KOPT-K1 (cell line): ENCODE results near the gene UNC13B.

Experiments used
- H3K27ac ChIP-seq: fragments of 200-600 bp; sonication (generic); 2 replicates; pipeline ENCODE4 v1.5.1; 2016; ENCODE audit warnings: antibody characterized with exemption, mild to moderate bottlenecking, low read depth, low read length; ENCODE audit not compliant: poor library complexity, severe bottlenecking
- H3K36me3 ChIP-seq: fragments of 200-600 bp; sonication (generic); 2 replicates; pipeline ENCODE4 v1.5.1; 2017; ENCODE audit warnings: antibody characterized with exemption, mild to moderate bottlenecking, low read length, moderate library complexity; ENCODE audit not compliant: insufficient read depth
- H3K9me3 ChIP-seq: fragments of 200-600 bp; sonication (generic); 2 replicates; pipeline ENCODE4 v1.5.1; 2017; ENCODE audit warnings: antibody characterized with exemption, low read length, mild to moderate bottlenecking; ENCODE audit not compliant: insufficient read depth, poor library complexity, severe bottlenecking

The UNC13B gene

GRCh38 chr9:35370241-35370640 is 208.4 kb downstream of the UNC13B start:
- no peaks in the 10 kb centered on the region for H3K9me3 ChIP-seq
- H3K27ac ChIP-seq, result no peak overlapping the region
- H3K36me3 ChIP-seq, result no peaks in the 10 kb centered on the region

DNA sequence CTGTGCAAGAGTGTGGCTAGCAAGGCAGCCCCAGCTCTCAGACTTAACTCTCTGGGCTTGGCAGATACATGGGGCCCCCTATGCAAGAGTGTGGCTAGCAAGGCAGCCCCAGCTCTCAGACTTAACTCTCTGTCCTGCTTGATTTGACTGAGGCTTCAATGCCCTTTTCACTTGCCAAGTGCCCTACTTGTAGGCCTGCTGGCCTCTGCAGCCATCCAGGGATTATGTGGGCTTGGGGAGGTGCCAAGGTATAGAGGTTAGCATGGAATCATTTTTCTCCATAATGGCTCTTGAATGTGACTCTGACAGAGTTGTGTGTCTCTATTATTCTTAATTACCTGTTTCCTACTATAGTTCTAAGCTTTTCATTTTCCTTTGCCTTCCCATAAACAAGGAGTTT is 212.6 kb downstream of the UNC13B start:
- H3K27ac ChIP-seq, result no peak overlapping the region
- H3K36me3 ChIP-seq, result no peaks in the 10 kb centered on the region
- no peaks in the 10 kb centered on the region for H3K9me3 ChIP-seq

- Histone ChIP-seq H3K27ac (no peak overlapping the region), H3K9me3 (no peaks in the 10 kb centered on the region), H3K36me3 (no peaks in the 10 kb centered on the region)
Observed at GRCh38 chr9:35374910-35375309, 213.1 kb downstream of the UNC13B start.

GRCh38 chr9:35380039-35380438 is 218.2 kb downstream of the UNC13B start:
- Histone ChIP-seq H3K27ac (no peak overlapping the region), H3K36me3 (no peaks in the 10 kb centered on the region), H3K9me3 (no peaks in the 10 kb centered on the region)

GRCh38 chr9:35380619-35381018 is 218.8 kb downstream of the UNC13B start:
- H3K36me3 ChIP-seq, result no peaks in the 10 kb centered on the region
- no peak overlapping the region for H3K27ac ChIP-seq
- H3K9me3 ChIP-seq, result no peaks in the 10 kb centered on the region

DNA sequence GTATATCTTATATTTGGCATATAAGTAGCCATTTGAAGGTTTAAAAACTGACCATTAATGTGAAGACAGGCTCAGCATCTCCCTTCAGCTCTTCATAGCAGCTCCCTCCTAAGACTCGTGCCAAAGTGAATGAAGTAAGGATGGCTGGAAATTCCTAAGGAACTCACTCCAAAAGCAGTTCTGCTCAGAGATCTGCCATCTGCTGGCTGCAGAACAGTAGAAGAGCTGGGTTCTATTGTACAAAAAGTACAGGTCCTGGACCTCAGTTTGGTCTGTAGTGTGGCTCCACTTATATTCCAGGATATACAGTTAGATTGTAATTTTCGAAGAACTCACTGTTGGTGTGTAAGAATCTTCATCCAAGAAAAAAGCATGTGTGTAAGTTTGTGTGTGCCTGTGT is 223.2 kb downstream of the UNC13B start:
- Histone ChIP-seq H3K9me3 (no peaks in the 10 kb centered on the region), H3K36me3 (no peaks in the 10 kb centered on the region), H3K27ac (no peak overlapping the region)

DNA sequence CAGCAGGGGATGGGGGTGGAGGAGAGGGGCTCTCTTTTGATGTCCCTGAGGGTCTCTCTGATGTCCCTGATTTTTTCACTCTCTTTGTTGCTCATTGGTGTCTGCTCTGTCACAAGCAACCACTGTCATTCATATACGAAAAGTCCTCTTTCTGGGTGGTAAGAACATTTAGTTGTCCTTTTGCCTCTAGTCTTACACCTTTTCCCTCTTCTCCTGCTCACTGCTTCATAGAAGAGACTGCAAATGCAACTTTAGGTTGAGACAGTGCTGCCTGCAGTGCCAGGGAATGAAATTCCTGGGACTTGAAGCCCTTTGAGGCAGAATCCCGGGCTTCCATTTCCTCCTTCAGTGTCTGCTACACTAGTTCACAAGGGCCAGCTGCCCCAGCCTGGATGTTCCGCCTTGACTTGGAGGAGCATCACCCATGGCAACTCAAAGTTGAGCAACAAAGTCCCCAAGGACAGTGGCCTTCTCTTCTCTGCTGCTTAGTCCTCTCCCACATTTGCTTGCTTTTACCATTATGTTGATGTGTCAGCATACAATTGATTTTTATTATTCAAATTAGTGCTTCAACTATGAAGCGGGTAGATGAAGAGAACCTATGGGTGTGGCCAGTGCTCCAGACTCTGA is 233.4 kb downstream of the UNC13B start:
- Histone ChIP-seq H3K27ac (no peak overlapping the region), H3K36me3 (no peaks in the 10 kb centered on the region)

DNA sequence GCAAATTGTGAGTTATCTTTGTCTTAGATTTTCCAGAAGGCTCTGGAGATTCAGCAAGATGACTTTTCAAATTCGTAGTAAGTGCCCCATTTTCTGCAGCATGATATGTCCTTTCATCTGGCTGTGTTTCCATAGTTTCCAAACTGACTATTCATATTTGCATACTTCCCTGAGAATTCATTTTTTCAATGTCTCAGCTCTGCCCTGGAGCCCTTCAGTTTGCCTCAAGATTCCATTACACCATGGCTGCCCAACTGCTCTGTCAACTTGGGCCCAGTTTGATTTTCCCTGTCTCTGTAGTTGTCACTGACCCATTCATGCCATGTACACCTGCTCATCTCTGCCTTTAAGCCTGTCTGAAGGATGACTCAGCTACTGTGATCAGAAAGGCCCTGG is 233.9 kb downstream of the UNC13B start:
- Histone ChIP-seq H3K36me3 (no peaks in the 10 kb centered on the region), H3K27ac (no peak overlapping the region), H3K9me3 (no peaks in the 10 kb centered on the region)

More for the DNA sequence above, 233.4 kb downstream of the UNC13B start:
- H3K9me3 ChIP-seq, result no peaks in the 10 kb centered on the region

DNA sequence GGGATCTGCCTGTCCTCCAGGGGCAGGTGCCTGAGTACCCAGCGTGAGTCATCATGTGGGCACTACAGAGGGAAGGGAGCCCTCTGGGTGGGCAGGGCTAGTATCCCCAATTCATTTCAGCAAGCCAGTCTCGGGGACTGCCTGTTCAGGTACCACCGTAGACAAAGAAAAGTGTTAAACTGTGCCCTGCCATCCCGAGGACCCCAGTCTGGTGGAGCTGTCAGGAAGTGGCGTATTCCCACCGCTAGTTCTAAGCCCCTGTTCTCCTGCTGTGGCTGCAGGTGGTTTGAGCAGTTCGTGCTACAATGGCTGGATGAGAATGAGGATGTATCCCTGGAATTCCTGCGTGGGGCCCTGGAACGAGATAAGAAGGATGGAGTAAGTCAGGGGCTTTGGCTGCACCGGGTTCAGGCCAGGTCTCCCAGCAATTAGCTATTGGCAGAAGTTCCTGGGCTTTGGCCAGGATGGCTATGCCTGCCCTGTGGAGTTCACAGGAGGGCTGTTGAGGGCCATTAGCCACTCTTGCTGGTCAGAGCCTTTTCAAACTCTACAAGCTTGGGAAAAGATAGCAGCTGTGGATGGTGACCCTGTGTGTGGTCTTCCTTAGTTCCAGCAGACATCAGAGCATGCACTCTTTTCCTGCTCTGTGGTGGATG is 234.9 kb downstream of the UNC13B start:
- H3K9me3 ChIP-seq, result no peaks in the 10 kb centered on the region
- H3K36me3 ChIP-seq, result no peaks in the 10 kb centered on the region
- H3K27ac ChIP-seq, result no peak overlapping the region

- H3K9me3 ChIP-seq, result no peaks in the 10 kb centered on the region
- H3K36me3 ChIP-seq, result no peaks in the 10 kb centered on the region
- H3K27ac ChIP-seq, result no peak overlapping the region
Observed at GRCh38 chr9:35397216-35397698, 235.4 kb downstream of the UNC13B start.

- Histone ChIP-seq H3K9me3 (no peaks in the 10 kb centered on the region), H3K36me3 (no peaks in the 10 kb centered on the region), H3K27ac (no peak overlapping the region)
Observed at GRCh38 chr9:35397923-35398322, 236.1 kb downstream of the UNC13B start.

DNA sequence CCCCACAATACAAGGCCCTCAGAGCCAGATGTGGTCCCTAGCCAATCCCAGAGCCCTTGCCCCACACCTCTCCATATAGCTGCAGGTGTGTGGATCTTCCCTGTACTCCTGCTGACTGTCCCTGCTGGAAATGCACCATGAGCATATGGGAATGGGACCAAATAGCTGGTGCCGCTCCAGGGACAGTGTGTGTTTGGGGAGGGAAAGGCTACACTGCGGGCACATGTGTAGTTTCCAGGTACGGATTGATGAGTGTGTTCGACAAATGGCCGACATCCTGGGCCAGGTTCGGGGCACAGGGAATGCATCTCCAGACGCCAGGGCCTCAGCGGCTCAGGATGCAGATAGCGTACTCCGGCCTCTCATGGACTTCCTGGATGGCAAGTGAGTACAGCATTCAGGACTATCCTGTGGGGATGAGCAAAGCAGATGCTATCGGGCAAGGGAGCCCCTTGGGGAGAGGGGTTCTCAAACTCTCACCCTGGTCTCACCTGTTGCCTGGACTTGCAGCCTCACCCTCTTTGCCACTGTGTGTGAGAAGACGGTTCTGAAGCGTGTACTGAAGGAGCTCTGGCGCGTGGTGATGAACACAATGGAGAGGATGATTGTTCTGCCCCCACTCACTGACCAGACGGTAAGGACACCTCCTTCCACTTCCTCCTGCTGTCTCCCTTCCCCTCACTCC is 237.0 kb downstream of the UNC13B start:
- no peaks in the 10 kb centered on the region for H3K9me3 ChIP-seq
- no peak overlapping the region for H3K27ac ChIP-seq
- H3K36me3 ChIP-seq, result no peaks in the 10 kb centered on the region

GRCh38 chr9:35404865-35405264 is 243.1 kb downstream of the UNC13B start:
- Histone ChIP-seq H3K36me3 (no peaks in the 10 kb centered on the region), H3K27ac (no peak overlapping the region), H3K9me3 (no peaks in the 10 kb centered on the region)

DNA sequence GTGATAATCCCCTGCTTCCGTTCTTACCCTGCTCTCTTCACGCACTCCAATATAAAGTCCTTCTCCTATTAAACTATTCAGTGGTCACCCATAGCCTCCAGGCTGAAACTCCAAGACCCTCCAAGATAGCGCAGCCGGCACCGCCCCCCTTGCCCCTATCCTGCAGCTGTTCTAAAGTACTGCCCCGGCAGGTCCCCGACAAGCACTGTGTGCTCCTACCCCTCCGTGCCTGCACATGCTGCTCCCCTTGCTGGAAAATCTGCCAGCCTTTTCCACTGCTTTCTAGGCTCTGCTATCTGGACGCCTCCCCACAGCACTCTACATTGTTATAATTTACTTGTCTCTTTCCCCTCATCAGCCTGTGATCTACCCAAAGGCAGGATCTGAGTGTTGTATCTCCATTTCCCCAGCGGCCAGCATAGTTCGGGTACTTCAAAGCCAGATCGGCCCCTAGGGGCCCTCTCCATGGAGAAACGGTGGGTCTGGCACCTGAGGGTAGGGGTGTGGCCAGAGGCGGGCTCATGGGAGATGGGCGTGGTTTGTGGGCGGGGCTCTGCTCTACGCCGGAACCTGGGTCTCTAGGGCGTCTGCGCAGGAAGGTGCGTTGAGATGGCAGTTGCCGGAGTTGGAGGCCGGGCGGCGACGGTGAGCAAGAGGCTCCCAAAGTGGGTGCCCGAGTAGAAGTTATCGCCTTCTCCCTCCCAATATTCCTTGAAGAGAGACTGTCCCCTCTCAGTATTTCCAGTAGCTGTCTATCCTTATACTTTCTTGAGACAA is 244.6 kb downstream of the UNC13B start:
- Histone ChIP-seq H3K36me3 (no peaks in the 10 kb centered on the region), H3K9me3 (no peaks in the 10 kb centered on the region), H3K27ac (no peak overlapping the region)

GRCh38 chr9:35407846-35408245 is 246.0 kb downstream of the UNC13B start:
- Histone ChIP-seq H3K9me3 (no peaks in the 10 kb centered on the region), H3K27ac (no peak overlapping the region), H3K36me3 (no peaks in the 10 kb centered on the region)
